Ishikawa (cell line): ENCODE measurements around the gene SMIM22.

Experiments
- CEBPB ChIP-seq: IDR thresholded peaks from 2 replicates; pipeline ENCODE4 v1.6.1; 2012
- CREB1 ChIP-seq: IDR thresholded peaks from 2 replicates; pipeline ENCODE4 v1.6.1; 2012; ENCODE audit warnings: low read depth
- EGR1 ChIP-seq: IDR thresholded peaks from 2 replicates; pipeline ENCODE4 v1.6.1; 2012
- EP300 ChIP-seq: IDR thresholded peaks from 2 replicates; pipeline ENCODE4 v1.6.1; 2012; ENCODE audit warnings: borderline replicate concordance
- FOXM1 ChIP-seq: IDR thresholded peaks from 2 replicates; pipeline ENCODE4 v1.6.1; 2012; ENCODE audit warnings: low read depth, borderline replicate concordance
- MAX ChIP-seq: IDR thresholded peaks from 2 replicates; pipeline ENCODE4 v1.6.1; 2012
- NFIC ChIP-seq: IDR thresholded peaks from 2 replicates; pipeline ENCODE4 v1.6.1; 2012
- RAD21 ChIP-seq: IDR thresholded peaks from 2 replicates; pipeline ENCODE4 v1.6.1; 2012; ENCODE audit warnings: low read depth
- REST ChIP-seq: IDR thresholded peaks from 2 replicates; pipeline ENCODE4 v1.6.1; 2012; ENCODE audit warnings: low read depth, mild to moderate bottlenecking
- TAF1 ChIP-seq: IDR thresholded peaks from 2 replicates; pipeline ENCODE4 v1.6.1; 2012; ENCODE audit warnings: low read depth, mild to moderate bottlenecking
- TCF12 ChIP-seq: IDR thresholded peaks from 2 replicates; pipeline ENCODE4 v1.6.1; 2012; ENCODE audit warnings: low read depth
- YY1 ChIP-seq: IDR thresholded peaks from 2 replicates; pipeline ENCODE4 v1.6.1; 2012; ENCODE audit warnings: low read depth
- ZBTB7A ChIP-seq: IDR thresholded peaks from 2 replicates; pipeline ENCODE4 v1.6.1; 2012; ENCODE audit warnings: low read depth

- TF ChIP-seq MAX (no peak), EP300 (no peak), RAD21 (no peak), EGR1 (no peak), TAF1 (no peak), REST (no peak), NFIC (no peak), CEBPB (no peak), FOXM1 (no peak), TCF12 (no peak), CREB1 (no peak), YY1 (no peak), ZBTB7A (no peak)
Measured at GRCh38 chr16:4832698-4833343, 37.7 kb downstream of the SMIM22 start.
